Uterus (tissue), 4 donors: ENCODE results near the gene MED27. TPM values are rescaled to one million over a fixed set of nuclear protein-coding genes. Genes with fewer than 3 reads are reported as not detected.
A peak's percentile ranks its signal among the peaks of the same experiment; 100 is the strongest.

Experiments
- DNase-seq, 2 donors: peaks; one replicate each; pipeline ENCODE4 v3.0.0-alpha.2; 2019 to 2020
- H3K27ac ChIP-seq, 2 donors: fragments of 200-600 bp; sonication (generic); 1 replicate in 1 of 2; 2 replicates in 1 of 2; pipeline ENCODE4 v1.5.1; 2016 to 2018
- H3K27me3 ChIP-seq, 2 donors: fragments of 200-600 bp; sonication (generic); one replicate each; pipeline ENCODE4 v1.5.1; 2018 to 2019; ENCODE audit warnings: control low read depth in 1 of 2
- H3K36me3 ChIP-seq, 2 donors: fragments of 200-600 bp; sonication (generic); one replicate each; pipeline ENCODE4 v1.5.1; 2019; ENCODE audit warnings: control low read depth in 1 of 2
- H3K4me1 ChIP-seq, 2 donors: fragments of 200-600 bp; sonication (generic); one replicate each; pipeline ENCODE4 v1.5.1; 2018 to 2019; ENCODE audit warnings: control low read depth in 1 of 2
- H3K4me3 ChIP-seq, 2 donors: fragments of 200-600 bp; sonication (generic); 1 replicate in 1 of 2; 2 replicates in 1 of 2; pipeline ENCODE4 v1.5.1; 2018 to 2019; ENCODE audit warnings: mild to moderate bottlenecking in 1 of 2
- H3K9me3 ChIP-seq, 2 donors: fragments of 200-600 bp; sonication (generic); one replicate each; pipeline ENCODE4 v1.5.1; 2019; ENCODE audit warnings: control low read depth in 1 of 2
- CTCF ChIP-seq, 4 experiments: fragments of 200-600 bp in 2 of 4; fragments of 450-650 bp in 2 of 4; sonication (generic) in 2 of 4; IDR thresholded peaks; one replicate each; pipeline ENCODE4 v1.5.1; 2016 to 2019; ENCODE audit warnings: antibody characterized with exemption in 4 of 4, mild to moderate bottlenecking in 2 of 4, moderate library complexity in 1 of 4
- POLR2A ChIP-seq, 2 donors: fragments of 450-650 bp; IDR thresholded peaks; one replicate each; pipeline ENCODE4 v1.6.1; 2016; ENCODE audit warnings: antibody characterized with exemption in 2 of 2, mild to moderate bottlenecking in 1 of 2, moderate library complexity in 1 of 2
- intact Hi-C: fragments of 100-400 bp; cut with DNase I; formaldehyde crosslinking; loops from one replicate; pipeline ENCODE4 v1.15.1; 2023; ENCODE audit warnings: low total_unique reads
- total RNA-seq, 4 donors: library from RNA; depleted of rRNA in 3 of 4; stranded (reverse); fragments of >200 nt in 3 of 4; gene quantifications; one replicate each; pipeline versions ENCODE4 v1.1.0 to v1.2.4, GENCODE V29; 2014 to 2023
- donor health status: DM: yes; HTN: yes; CAD: no.

MED27 gene
- total RNA-seq, 4 donors from 2014 or later = 4.6 to 29.3 (median 10.7) TPM

GRCh38 chr9:132114102-132114707 lies 34.5 kb upstream of the MED27 start:
- TF ChIP-seq POLR2A (IDR thresholded peaks at IDR 0.05) = no peak
- no peak for TF ChIP-seq CTCF (IDR thresholded peaks at IDR 0.05)
- Histone ChIP-seq H3K27me3 (peaks cover 0 to 3% of the 10 kb centered on the region in 2 donors), H3K36me3 (no peaks in the 10 kb centered on the region), H3K4me3 (no peak overlapping the region), H3K27ac (no peak overlapping the region), H3K4me1 (no peaks in the 10 kb centered on the region), H3K9me3 (no peaks in the 10 kb centered on the region)
- peak in 1 of 2 donors; percentile 27 for DNase-seq
- intact Hi-C loops = no loop called here

- Histone ChIP-seq H3K4me1 (no peaks in the 10 kb centered on the region), H3K27ac (no peak overlapping the region), H3K27me3 (peaks cover 0 to 3% of the 10 kb centered on the region in 2 donors), H3K36me3 (no peaks in the 10 kb centered on the region), H3K9me3 (no peaks in the 10 kb centered on the region), H3K4me3 (no peak overlapping the region)
- TF ChIP-seq POLR2A (IDR thresholded peaks at IDR 0.05) = no peak
- TF ChIP-seq CTCF (IDR thresholded peaks at IDR 0.05) = no peak
- intact Hi-C loops = no loop called here
- DNase-seq = no peak
Observed at GRCh38 chr9:132109291-132109690, 29.6 kb upstream of the MED27 start.

GRCh38 chr9:132108728-132109127 lies 29.1 kb upstream of the MED27 start:
- no peaks in the 10 kb centered on the region for H3K4me1 ChIP-seq
- no peak overlapping the region for H3K27ac ChIP-seq
- H3K9me3 ChIP-seq = no peaks in the 10 kb centered on the region
- H3K4me3 ChIP-seq = no peak overlapping the region
- no peaks in the 10 kb centered on the region for H3K36me3 ChIP-seq
- intact Hi-C loops = no loop called here
- TF ChIP-seq POLR2A (IDR thresholded peaks at IDR 0.05) = no peak
- TF ChIP-seq CTCF (IDR thresholded peaks at IDR 0.05) = no peak
- DNase-seq = no peak
- H3K27me3 ChIP-seq = peaks cover 0 to 3% of the 10 kb centered on the region in 2 donors

GRCh38 chr9:132099741-132100407 lies 20.2 kb upstream of the MED27 start:
- intact Hi-C loops = no loop called here
- DNase-seq = no peak
- Histone ChIP-seq H3K27ac (no peak overlapping the region), H3K36me3 (no peaks in the 10 kb centered on the region), H3K4me1 (no peaks in the 10 kb centered on the region), H3K4me3 (no peak overlapping the region), H3K9me3 (peaks cover 0 to 3% of the 10 kb centered on the region in 2 donors), H3K27me3 (no peaks in the 10 kb centered on the region)
- TF ChIP-seq CTCF (IDR thresholded peaks at IDR 0.05) = no peak

GRCh38 chr9:132099167-132099566 lies 19.5 kb upstream of the MED27 start:
- DNase-seq = no peak
- peaks cover 0 to 3% of the 10 kb centered on the region in 2 donors for H3K9me3 ChIP-seq
- H3K36me3 ChIP-seq = no peaks in the 10 kb centered on the region
- no peak overlapping the region for H3K4me3 ChIP-seq
- no peak overlapping the region for H3K27ac ChIP-seq
- H3K4me1 ChIP-seq = no peaks in the 10 kb centered on the region
- intact Hi-C loops = no loop called here
- H3K27me3 ChIP-seq = no peaks in the 10 kb centered on the region
- TF ChIP-seq CTCF (IDR thresholded peaks at IDR 0.05) (no peak), POLR2A (IDR thresholded peaks at IDR 0.05) (no peak)
